ENCODE data around the gene AGER. TPM values are rescaled to one million over a fixed set of nuclear protein-coding genes. Genes with fewer than 3 reads are reported as not detected.
A peak's percentile ranks its signal among the peaks of the same experiment; 100 is the strongest.

The AGER gene
- total RNA-seq, 4 donors from 2014 or later, result 0.59 to 1.7 (median 1.4) TPM

DNA sequence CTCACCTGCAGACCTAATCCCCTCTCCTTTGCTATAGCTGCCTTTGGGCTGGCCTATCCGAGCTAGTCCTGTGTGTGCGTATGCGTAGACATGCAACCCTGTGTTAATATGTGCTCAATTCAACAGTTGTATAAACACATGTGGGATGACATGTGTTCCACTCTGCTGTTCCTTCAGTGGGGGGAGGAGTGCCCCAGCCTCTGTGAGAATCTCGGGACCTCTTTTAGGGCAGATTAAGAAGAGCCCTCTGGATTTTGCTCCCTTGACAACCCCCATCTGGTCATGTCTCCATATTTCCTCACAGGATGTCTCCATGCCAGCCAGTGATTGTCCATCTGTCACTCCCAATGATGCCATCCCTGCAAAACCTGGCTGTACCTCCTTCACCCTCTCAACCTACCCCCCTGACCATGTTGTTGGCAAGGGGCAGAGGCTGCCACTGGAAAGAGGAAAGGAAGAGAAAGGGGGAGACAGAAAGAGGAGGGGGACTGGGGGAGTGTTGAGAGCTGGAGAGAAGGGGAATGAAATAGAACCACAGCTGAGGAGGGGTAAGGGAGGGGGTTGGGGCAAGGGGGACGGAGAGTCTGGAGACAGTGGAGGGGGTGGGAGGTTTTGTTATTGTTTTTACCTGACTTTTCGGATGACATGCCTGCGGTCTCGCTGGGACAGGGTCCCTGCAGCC is 32.7 kb downstream of the AGER start:
- peaks cover 0 to 20% (median 5%) of the 10 kb centered on the region in 3 donors for H3K36me3 ChIP-seq
- 39 to 48% methylated on average over 7 of the region's 8 CpGs for WGBS, 2 donors
- peaks cover 19 to 76% (median 26%) of the 10 kb centered on the region in 3 donors for H3K4me1 ChIP-seq
- peak overlapping the region; percentile 15 to 95 (median 78) for H3K4me3 ChIP-seq
- no peak for TF ChIP-seq CTCF (IDR thresholded peaks at IDR 0.05)
- no peak for DNase-seq
- no peaks in the 10 kb centered on the region for H3K9me3 ChIP-seq
- H3K27ac ChIP-seq, result peak overlapping the region; percentile 22 to 98 (median 94)
- H3K27me3 ChIP-seq, result peaks cover 0 to 16% (median 0%) of the 10 kb centered on the region in 4 donors
- intact Hi-C loops (cut with DNase I), result no loop called here

GRCh38 chr6:32149932-32150870 is 33.9 kb downstream of the AGER start:
- TF ChIP-seq CTCF (IDR thresholded peaks at IDR 0.05) (no peak), POLR2A (IDR thresholded peaks at IDR 0.05) (no peak)
- 70 to 86% methylated on average over 14 to 17 of the region's 55 CpGs for WGBS, 2 donors
- DNase-seq, result no peak

GRCh38 chr6:32149092-32149755 is 34.8 kb downstream of the AGER start:
- H3K4me1 ChIP-seq, result peaks cover 10 to 61% (median 13%) of the 10 kb centered on the region in 3 donors
- TF ChIP-seq CTCF (IDR thresholded peaks at IDR 0.05) (no peak), POLR2A (IDR thresholded peaks at IDR 0.05) (no peak)
- peak overlapping the region; percentile 17 to 52 (median 48) for H3K4me3 ChIP-seq
- no peaks in the 10 kb centered on the region for H3K9me3 ChIP-seq
- H3K27ac ChIP-seq, result peak overlapping the region in 1 of 4 donors; percentile 30
- H3K36me3 ChIP-seq, result peaks cover 0 to 11% (median 0%) of the 10 kb centered on the region in 3 donors
- WGBS, 2 donors, result 44 to 61% methylated on average over 14 to 27 of the region's 47 CpGs
- intact Hi-C loops (cut with DNase I), result no loop called here
- peaks cover 0 to 16% (median 0%) of the 10 kb centered on the region in 4 donors for H3K27me3 ChIP-seq
- no peak for DNase-seq

More at GRCh38 chr6:32149932-32150870, 33.9 kb downstream of the AGER start:
- intact Hi-C loops (cut with DNase I), result no loop called here
- Histone ChIP-seq H3K9me3 (no peaks in the 10 kb centered on the region), H3K36me3 (peaks cover 0 to 11% (median 0%) of the 10 kb centered on the region in 3 donors), H3K27me3 (peaks cover 0 to 16% (median 0%) of the 10 kb centered on the region in 4 donors), H3K27ac (peak overlapping the region in 3 of 4 donors; percentile 7 to 93 (median 9)), H3K4me3 (peak overlapping the region in 2 of 4 donors; percentile 11 to 95), H3K4me1 (peaks cover 16 to 65% (median 19%) of the 10 kb centered on the region in 3 donors)

DNA sequence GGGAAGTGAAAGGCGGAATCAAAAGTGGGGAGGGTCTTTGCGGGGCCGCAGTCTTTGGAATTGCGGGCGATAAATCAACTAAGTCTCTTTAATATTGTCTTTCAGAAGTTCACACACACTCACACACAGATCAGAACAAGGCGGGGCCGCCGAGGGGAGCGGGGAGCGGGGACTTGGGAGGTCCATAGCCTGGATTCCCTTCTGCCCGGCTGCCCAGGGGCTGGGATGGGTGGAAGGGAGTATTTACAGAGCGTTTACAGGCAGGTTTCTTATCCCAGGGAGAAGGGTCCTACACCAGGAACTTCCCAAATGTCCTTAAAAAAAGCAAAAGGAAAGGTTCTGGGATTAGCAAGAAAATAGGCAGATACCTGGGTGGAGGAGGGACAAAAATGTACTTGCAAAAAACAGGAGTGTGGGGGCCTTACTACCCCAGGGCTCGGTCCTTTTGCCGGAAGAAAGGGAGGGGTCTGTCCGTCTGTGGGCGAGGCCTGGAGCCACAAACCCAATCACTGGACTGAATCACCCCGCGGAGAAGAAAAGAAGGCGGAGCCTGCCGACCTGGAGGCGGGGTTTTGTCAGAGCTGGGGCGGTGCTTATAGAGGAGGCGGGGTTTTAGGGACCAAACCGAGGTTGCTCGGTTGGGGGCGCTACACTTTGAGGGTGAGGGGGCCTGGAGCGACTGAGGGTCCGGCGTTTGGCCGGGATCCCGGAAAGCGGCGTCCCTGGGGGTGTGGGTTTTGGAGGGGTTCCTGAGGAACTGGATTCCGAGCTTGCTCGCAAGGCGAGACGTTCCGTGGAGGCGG is 35.6 kb downstream of the AGER start:
- TF ChIP-seq CTCF (IDR thresholded peaks at IDR 0.05) (peak in 4 of 6 experiments; percentile 13 to 45 (median 22)), POLR2A (IDR thresholded peaks at IDR 0.05) (no peak)
- Histone ChIP-seq H3K4me1 (peaks cover 10 to 65% (median 13%) of the 10 kb centered on the region in 3 donors), H3K27ac (peak overlapping the region in 3 of 4 donors; percentile 10 to 69 (median 46)), H3K4me3 (peak overlapping the region; percentile 17 to 52 (median 48)), H3K27me3 (peaks cover 0 to 16% (median 0%) of the 10 kb centered on the region in 4 donors), H3K9me3 (no peaks in the 10 kb centered on the region), H3K36me3 (peaks cover 0 to 11% (median 0%) of the 10 kb centered on the region in 3 donors)
- intact Hi-C loops (cut with DNase I), result no loop called here
- 20 to 31% methylated on average over 38 of the region's 39 CpGs for WGBS, 2 donors
- no peak for DNase-seq
